Measurements from ENCODE around the gene APOBEC2.

APOBEC2 gene

DNA sequence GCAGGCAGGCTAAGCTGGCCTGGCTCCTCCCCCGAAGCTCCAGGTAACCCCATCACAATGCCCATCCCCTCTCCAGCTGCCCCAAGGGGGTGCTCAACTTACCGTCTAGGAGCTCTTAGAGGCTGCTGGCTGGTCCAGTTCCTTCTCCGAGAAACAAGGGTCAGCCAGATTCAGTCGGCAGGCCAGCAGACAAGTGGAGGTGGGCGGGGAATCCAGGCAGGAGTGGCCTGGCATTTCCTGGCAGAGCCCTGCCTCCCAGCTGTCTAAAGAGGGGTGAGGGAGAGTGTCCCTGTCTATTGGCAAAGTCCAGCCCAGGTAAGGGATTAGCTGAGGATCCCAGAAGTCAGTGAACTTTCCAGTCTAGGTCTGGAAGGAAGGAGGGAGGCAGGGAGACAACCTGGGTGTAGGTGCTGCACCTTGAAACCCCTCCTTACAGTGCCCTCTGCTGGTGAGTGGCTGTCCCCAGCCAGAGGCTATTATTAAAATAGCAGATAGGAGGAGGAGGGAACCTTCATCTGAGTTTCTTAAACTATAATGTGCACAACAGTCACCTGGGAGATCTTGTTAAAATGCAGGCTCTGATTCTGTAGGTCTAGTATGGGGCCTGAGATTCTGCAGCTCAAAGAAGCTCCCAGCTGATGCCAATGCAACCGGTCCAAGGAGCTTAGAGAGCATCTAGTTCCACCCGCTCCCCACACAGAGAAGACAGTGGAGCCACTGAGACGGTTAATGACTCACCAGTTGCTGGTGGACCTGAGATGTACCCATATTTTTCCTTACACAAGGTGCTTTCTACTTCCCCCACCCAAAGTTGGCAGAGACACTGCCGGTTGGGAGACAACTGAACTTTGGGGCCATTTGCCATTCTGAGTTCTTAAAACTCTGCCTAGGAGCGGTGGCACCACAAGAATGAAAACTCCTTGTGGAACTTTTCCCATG lies 13.7 kb upstream of the APOBEC2 start, which contains the start of gene UNC5CL:
TSS of gene UNC5CL (minus strand) at position 162 of the 939 bp plus-strand sequence. CDS start 4,147 bp downstream, outside the sequence.
- Histone ChIP-seq H3K36me3 (ENCODE audit: control insufficient read depth, insufficient read depth, low read length) (no peaks in the 10 kb centered on the region), H3K4me3 (replicated peaks; ENCODE audit: low read depth, low read length) (no peak within 1 kb of the TSS), H3K27me3 (replicated peaks; ENCODE audit: control insufficient read depth, insufficient read depth, low read length) (no peaks in the 10 kb centered on the region)
- TF ChIP-seq, protein P1, sequence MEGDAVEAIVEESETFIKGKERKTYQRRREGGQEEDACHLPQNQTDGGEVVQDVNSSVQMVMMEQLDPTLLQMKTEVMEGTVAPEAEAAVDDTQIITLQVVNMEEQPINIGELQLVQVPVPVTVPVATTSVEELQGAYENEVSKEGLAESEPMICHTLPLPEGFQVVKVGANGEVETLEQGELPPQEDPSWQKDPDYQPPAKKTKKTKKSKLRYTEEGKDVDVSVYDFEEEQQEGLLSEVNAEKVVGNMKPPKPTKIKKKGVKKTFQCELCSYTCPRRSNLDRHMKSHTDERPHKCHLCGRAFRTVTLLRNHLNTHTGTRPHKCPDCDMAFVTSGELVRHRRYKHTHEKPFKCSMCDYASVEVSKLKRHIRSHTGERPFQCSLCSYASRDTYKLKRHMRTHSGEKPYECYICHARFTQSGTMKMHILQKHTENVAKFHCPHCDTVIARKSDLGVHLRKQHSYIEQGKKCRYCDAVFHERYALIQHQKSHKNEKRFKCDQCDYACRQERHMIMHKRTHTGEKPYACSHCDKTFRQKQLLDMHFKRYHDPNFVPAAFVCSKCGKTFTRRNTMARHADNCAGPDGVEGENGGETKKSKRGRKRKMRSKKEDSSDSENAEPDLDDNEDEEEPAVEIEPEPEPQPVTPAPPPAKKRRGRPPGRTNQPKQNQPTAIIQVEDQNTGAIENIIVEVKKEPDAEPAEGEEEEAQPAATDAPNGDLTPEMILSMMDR (IDR thresholded peaks at IDR 0.05; ENCODE audit: insufficient read depth, low read length, poor library complexity, severe bottlenecking): peak; percentile 85
- DNase-seq (ENCODE audit: extremely low read depth, insufficient read length): no peak

DNA sequence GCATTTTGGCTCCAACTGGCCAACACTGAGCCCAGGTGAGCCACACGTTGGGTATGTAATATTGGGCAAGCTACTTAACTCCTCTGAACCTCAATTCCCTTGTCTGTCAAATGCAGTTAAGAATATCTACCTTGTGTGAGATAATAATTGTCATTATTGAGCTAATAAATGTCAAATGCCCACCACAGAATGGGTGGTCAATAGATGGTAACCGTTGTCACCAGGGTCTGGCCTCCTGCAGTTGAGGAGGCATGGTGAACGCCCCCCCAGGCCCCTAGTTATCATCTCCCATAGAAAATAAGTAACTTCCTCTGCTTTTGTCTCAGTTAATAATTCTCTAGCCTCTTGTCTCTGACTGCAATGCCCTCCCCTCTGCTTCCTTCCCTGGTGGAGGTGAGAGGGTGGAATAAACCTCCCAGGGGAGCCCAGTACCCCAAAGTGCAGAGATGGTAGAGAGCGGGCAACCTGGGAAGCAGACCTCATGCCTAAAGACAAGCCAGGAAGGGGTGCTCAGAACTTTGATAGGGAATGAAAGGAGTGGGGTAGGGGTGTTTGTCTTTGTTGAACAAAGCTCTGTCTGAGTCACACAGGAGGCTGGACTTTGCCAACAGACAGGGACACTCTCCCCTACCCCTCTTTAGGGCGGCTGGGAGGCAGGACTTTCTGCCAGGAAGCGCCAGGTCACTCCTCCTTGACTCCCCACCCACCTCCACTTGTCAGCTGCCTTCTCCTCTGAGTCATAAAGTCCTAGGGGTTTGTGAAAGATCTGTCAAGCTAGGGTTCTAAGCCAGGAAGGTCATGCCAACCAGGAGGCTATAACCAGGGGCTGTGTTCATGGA lies 12.7 kb upstream of the APOBEC2 start:
- H3K27me3 ChIP-seq (replicated peaks; ENCODE audit: control insufficient read depth, insufficient read depth, low read length): no peaks in the 10 kb centered on the region
- H3K36me3 ChIP-seq (ENCODE audit: control insufficient read depth, insufficient read depth, low read length): no peaks in the 10 kb centered on the region
- TF ChIP-seq, protein P1 (IDR thresholded peaks at IDR 0.05; ENCODE audit: insufficient read depth, low read length, poor library complexity, severe bottlenecking): no peak
- no peak overlapping the region for H3K4me3 ChIP-seq (replicated peaks; ENCODE audit: low read depth, low read length)
- DNase-seq (ENCODE audit: extremely low read depth, insufficient read length): no peak

DNA sequence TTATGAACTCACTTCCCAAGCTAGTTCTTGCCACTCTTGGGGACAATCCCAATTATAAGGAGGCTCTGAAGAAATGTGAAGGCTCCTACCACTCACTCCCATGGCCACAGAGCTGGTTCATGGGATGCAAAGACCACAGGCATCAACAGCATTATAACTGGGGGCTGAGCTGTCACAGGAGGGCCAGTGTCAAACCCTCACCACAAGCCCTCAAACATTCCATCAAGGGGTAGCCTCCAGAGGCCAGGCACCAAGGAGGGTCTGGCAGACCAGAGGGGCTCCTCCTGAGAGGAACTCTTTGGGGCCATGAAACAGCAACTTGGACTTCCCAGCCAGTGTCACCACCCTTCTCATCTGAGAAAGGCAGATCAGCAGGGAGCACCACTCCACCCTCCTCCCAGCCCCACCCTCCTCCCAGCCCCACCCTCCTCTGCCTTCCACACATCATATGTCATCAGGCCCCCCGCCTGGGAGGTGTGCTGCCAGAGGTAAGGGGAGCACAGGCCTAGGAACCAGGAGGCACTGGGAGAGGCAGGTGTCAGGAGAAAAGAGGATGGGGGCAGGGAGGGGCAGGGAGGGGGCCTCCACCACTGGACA lies 12.0 kb upstream of the APOBEC2 start:
- H3K4me3 ChIP-seq (replicated peaks; ENCODE audit: low read depth, low read length): no peak overlapping the region
- H3K36me3 ChIP-seq (ENCODE audit: control insufficient read depth, insufficient read depth, low read length): no peaks in the 10 kb centered on the region
- no peak for DNase-seq (ENCODE audit: extremely low read depth, insufficient read length)

DNA sequence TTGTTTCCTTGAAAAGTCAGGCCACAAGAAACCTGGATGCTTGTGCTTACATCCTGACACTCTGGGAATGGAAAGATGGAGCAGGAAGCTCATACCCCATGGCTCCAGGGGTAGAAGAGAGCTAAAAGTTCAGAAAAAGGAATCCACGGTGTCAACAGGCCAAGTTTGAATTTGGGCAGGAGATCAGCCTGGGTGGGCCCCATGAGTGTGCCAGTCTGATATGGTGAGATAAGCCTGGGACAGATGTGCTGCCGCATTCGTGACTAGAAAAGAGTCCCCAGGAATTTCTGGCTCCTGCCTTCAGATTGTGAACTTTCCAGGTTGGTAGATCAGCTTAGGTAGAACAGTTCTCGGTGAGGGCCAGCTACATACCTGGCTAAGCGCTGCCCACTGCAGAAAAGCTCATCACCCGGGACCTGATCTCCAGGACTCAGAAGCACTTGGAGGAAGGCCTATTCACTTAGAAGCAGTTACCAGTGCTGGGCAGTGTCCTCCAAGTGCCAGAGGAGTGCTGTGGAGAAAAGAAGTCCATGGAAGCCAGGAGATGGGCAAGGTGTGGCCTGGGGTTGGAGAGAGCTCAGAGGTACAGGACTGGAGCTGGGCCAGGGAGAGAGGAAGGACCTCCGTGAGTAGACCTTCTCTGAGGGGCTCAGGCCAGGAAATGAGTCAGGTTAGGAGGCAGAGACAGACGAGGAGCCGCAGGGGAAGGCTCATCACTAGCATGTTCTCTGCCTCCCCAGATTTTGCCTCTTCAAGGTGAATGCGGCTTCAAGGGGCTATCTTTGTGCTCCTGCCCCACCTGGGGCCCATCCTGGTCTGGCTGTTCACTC lies 10.6 kb upstream of the APOBEC2 start, which contains the start of gene TSPO2:
TSS of gene TSPO2 (plus strand) at position 242 of the 830 bp plus-strand sequence. CDS start at position 761, 519 bp downstream.
- H3K4me3 ChIP-seq (replicated peaks; ENCODE audit: low read depth, low read length): no peak within 1 kb of the TSS
- no peaks in the 10 kb centered on the region for H3K27me3 ChIP-seq (replicated peaks; ENCODE audit: control insufficient read depth, insufficient read depth, low read length)
- TF ChIP-seq, protein P1 (IDR thresholded peaks at IDR 0.05; ENCODE audit: insufficient read depth, low read length, poor library complexity, severe bottlenecking): no peak
- no peaks in the 10 kb centered on the region for H3K36me3 ChIP-seq (ENCODE audit: control insufficient read depth, insufficient read depth, low read length)
- no peak for DNase-seq (ENCODE audit: extremely low read depth, insufficient read length)

More for the DNA sequence above, 12.0 kb upstream of the APOBEC2 start:
- no peaks in the 10 kb centered on the region for H3K27me3 ChIP-seq (replicated peaks; ENCODE audit: control insufficient read depth, insufficient read depth, low read length)
- TF ChIP-seq, protein P1 (IDR thresholded peaks at IDR 0.05; ENCODE audit: insufficient read depth, low read length, poor library complexity, severe bottlenecking): no peak

DNA sequence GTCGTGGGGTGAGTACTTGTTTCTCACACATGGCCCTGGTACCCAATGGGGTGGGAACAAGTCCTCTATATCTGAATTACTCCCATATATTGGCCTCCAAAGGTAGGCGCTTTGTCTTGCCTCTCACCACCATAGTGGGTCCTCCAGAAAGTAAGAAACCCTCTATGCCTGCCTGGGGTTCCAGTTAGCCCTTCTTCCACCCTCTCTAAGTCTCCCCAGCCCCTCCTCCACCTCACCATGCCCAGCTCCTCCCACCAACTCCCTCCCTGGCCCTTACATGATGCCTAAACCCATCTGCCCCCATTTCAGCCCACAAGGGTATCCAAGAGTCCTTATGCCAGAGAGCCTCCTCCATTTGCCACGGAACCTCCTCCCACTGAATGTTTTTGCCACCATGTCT lies 9.9 kb upstream of the APOBEC2 start:
- no peak for DNase-seq (ENCODE audit: extremely low read depth, insufficient read length)
- Histone ChIP-seq H3K36me3 (ENCODE audit: control insufficient read depth, insufficient read depth, low read length) (no peaks in the 10 kb centered on the region), H3K4me3 (replicated peaks; ENCODE audit: low read depth, low read length) (no peak overlapping the region), H3K27me3 (replicated peaks; ENCODE audit: control insufficient read depth, insufficient read depth, low read length) (no peaks in the 10 kb centered on the region)
- TF ChIP-seq, protein P1 (IDR thresholded peaks at IDR 0.05; ENCODE audit: insufficient read depth, low read length, poor library complexity, severe bottlenecking): no peak

Data from GM06990 (cell line).